Natural killer cell (primary cell): ENCODE measurements around the gene CDK14. TPM values are rescaled to one million over a fixed set of nuclear protein-coding genes. Genes with fewer than 3 reads are reported as not detected.

Source experiments
- ATAC-seq, 3 donors: fragments of 150-1000 bp in 2 of 3; fragments of 200-7000 bp in 1 of 3; cut with Tn5 transposase; 1 replicate in 1 of 3; 2 replicates in 2 of 3; pipeline ENCODE4 v1.10.0; 2021; ENCODE audit warnings: mild to moderate bottlenecking in 2 of 3, moderate library complexity in 2 of 3
- DNase-seq, 2 donors: peaks; one replicate each; pipeline versions ENCODE4 v3.0.0 to v3.0.0-alpha.2; 2013 to 2021; ENCODE audit warnings: mixed read lengths in 1 of 2
- H3K27ac ChIP-seq: one replicate; pipeline ENCODE4 v1.5.1; 2013; ENCODE audit warnings: mild to moderate bottlenecking, low read length
- H3K27me3 ChIP-seq: one replicate; pipeline ENCODE4 v1.6.1; 2013; ENCODE audit warnings: low read length; ENCODE audit not compliant: control insufficient read depth, insufficient read depth
- H3K36me3 ChIP-seq: one replicate; pipeline ENCODE4 v1.6.1; 2013; ENCODE audit warnings: low read length; ENCODE audit not compliant: control insufficient read depth, insufficient read depth
- H3K4me1 ChIP-seq: one replicate; pipeline ENCODE4 v1.6.1; 2013; ENCODE audit warnings: low read length; ENCODE audit not compliant: control insufficient read depth, insufficient read depth
- H3K4me3 ChIP-seq: one replicate; pipeline ENCODE4 v1.5.1; 2013; ENCODE audit warnings: low read length
- H3K9me3 ChIP-seq: one replicate; pipeline ENCODE4 v1.6.1; 2013; ENCODE audit warnings: low read length; ENCODE audit not compliant: control insufficient read depth, insufficient read depth
- H3K27ac Mint-ChIP-seq, 2 donors: one replicate each; pipeline ENCODE4 v1.8.0; 2022; ENCODE audit warnings: mild to moderate bottlenecking in 2 of 2, mixed read lengths in 2 of 2, moderate library complexity in 1 of 2
- H3K27me3 Mint-ChIP-seq, 2 donors: one replicate each; pipeline ENCODE4 v1.8.0; 2022; ENCODE audit warnings: low read depth in 2 of 2, mixed read lengths in 2 of 2
- H3K36me3 Mint-ChIP-seq: one replicate; pipeline ENCODE4 v1.8.0; 2022; ENCODE audit warnings: mixed read lengths
- H3K4me1 Mint-ChIP-seq, 2 donors: one replicate each; pipeline ENCODE4 v1.8.0; 2022; ENCODE audit warnings: mixed read lengths in 2 of 2
- H3K4me3 Mint-ChIP-seq: one replicate; pipeline ENCODE4 v1.8.0; 2022; ENCODE audit warnings: mild to moderate bottlenecking, moderate library complexity, mixed read lengths
- H3K9me3 Mint-ChIP-seq, 2 donors: one replicate each; pipeline ENCODE4 v1.8.0; 2022; ENCODE audit warnings: mixed read lengths in 2 of 2
- WGBS: methylation state at CpG from one replicate; pipeline ENCODE4 v1.1.7; 2013; ENCODE audit warnings: missing lambda C conversion rate; ENCODE audit not compliant: insufficient coverage; 5-methylcytosine and 5-hydroxymethylcytosine counted together
- intact Hi-C: fragments of 100-400 bp; cut with micrococcal nuclease; formaldehyde crosslinking; loops from one replicate; pipeline ENCODE4 v1.14.2; 2022
- total RNA-seq, 4 donors: library from RNA; stranded (reverse); fragments of 120-200 nt in 1 of 4; gene quantifications; one replicate each; pipeline versions ENCODE4 v1.2.3 to v1.2.4, GENCODE V29; 2013 to 2022
- TF ChIP-seq, protein P1 (sequence below): fragments of 200-600 bp; IDR thresholded peaks from one replicate; pipeline ENCODE4 v1.8.0; 2022; ENCODE audit warnings: antibody characterized with exemption

The CDK14 gene
- total RNA-seq, 3 donors from 2014 or later (not counting 1 experiment from before 2014, with no cell fraction given) = 1.2 to 12.5 (median 1.9) TPM

- ATAC-seq (no peak), DNase-seq (no peak)
- Mint-ChIP-seq H3K27ac (no peak overlapping the region), H3K9me3 (peaks cover 11 to 15% of the 10 kb centered on the region in 2 donors), H3K27me3 (no peaks in the 10 kb centered on the region), H3K4me3 (no peak overlapping the region), H3K36me3 (no peaks in the 10 kb centered on the region), H3K4me1 (no peaks in the 10 kb centered on the region)
- TF ChIP-seq, protein P1, sequence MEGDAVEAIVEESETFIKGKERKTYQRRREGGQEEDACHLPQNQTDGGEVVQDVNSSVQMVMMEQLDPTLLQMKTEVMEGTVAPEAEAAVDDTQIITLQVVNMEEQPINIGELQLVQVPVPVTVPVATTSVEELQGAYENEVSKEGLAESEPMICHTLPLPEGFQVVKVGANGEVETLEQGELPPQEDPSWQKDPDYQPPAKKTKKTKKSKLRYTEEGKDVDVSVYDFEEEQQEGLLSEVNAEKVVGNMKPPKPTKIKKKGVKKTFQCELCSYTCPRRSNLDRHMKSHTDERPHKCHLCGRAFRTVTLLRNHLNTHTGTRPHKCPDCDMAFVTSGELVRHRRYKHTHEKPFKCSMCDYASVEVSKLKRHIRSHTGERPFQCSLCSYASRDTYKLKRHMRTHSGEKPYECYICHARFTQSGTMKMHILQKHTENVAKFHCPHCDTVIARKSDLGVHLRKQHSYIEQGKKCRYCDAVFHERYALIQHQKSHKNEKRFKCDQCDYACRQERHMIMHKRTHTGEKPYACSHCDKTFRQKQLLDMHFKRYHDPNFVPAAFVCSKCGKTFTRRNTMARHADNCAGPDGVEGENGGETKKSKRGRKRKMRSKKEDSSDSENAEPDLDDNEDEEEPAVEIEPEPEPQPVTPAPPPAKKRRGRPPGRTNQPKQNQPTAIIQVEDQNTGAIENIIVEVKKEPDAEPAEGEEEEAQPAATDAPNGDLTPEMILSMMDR = no peak
- H3K4me1 ChIP-seq = no peaks in the 10 kb centered on the region
- H3K9me3 ChIP-seq = peaks cover 10% of the 10 kb centered on the region
- H3K27ac ChIP-seq = no peak overlapping the region
- H3K4me3 ChIP-seq = no peak overlapping the region
- no peaks in the 10 kb centered on the region for H3K36me3 ChIP-seq
- WGBS = 100% methylated on average over 1 of the region's 2 CpGs
- intact Hi-C loops = no loop called here
- H3K27me3 ChIP-seq = no peaks in the 10 kb centered on the region
Observed at GRCh38 chr7:90736316-90736715, 140.2 kb downstream of the CDK14 start.

DNA sequence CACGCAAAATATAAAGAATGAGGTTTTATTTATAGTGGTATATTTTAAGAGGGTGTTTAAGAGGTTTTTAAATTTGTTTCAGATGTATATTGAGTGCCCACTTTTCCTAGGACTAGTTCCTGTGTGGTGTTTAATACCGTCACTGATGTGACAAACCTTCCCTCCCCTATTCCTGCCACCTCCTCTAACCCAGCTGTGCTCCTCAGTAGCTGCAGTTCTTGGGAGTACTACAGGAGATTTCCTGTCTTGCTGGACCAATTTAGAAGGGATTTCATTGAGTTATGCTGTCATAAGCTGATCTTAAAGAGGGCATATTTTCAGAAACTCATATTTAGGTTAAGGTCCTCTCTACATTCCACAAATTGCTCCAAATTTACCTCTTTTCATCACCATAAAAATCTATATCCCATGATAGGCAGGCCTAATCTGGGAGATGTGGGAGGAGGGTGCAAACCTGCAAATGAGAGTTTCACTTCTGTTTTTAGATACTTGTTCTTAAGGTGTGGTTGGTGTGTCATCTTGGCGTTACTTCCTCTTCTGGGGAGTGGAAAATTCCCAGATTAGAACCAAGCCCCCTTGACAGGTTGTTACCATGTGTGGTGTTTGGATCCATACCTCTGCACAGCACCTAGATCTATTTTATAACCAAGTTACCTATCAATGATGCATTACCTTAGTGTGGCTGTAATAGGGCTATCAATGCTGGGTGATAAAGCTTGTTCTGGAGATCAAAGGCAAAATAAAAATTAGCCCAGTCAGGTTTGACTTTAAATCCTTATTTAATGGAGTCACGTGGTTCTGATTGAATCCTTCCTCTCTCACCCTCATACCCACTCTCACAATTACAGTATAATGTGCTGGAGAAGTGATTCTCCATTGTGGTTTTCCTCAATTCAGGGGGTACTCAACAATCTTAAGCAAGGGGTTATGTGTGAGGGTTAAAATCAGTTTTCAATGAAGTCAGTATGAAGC, 141.1 kb downstream of the CDK14 start:
- DNase-seq (peak in 1 of 2 donors; percentile 3), ATAC-seq (no peak)
- Mint-ChIP-seq H3K27ac (no peak overlapping the region), H3K27me3 (no peaks in the 10 kb centered on the region), H3K4me3 (no peak overlapping the region), H3K36me3 (no peaks in the 10 kb centered on the region), H3K4me1 (no peaks in the 10 kb centered on the region), H3K9me3 (peaks cover 11 to 15% of the 10 kb centered on the region in 2 donors)
- Histone ChIP-seq H3K27ac (peak overlapping the region; percentile 56), H3K27me3 (no peaks in the 10 kb centered on the region), H3K4me3 (no peak overlapping the region), H3K4me1 (no peaks in the 10 kb centered on the region), H3K9me3 (peaks cover 10% of the 10 kb centered on the region), H3K36me3 (no peaks in the 10 kb centered on the region)
- intact Hi-C loops = no loop called here
- WGBS = 33% methylated on average over 3 of the region's 4 CpGs
- TF ChIP-seq, protein P1 = no peak

DNA sequence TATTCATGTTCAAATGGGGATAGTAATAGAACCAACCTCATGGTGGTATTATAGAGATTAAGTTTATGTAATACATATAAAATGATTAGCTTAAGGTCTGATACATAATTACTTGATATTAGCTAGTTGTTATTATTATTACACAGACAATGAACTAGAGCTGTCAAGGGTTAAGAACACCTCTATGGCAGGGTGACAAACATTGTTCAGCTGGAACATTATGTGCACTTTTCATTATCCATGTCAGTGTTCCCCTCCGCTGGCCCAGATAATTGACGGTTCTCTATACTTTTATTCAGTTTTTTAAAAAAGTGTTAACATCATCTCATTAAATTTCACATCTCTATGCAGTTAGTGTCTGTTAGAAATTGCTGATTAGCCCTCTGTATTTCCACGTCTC, 142.1 kb downstream of the CDK14 start:
- intact Hi-C loops = no loop called here
- H3K4me1 ChIP-seq = no peaks in the 10 kb centered on the region
- peaks cover 6 to 8% of the 10 kb centered on the region in 2 donors for H3K9me3 Mint-ChIP-seq
- no peaks in the 10 kb centered on the region for H3K27me3 ChIP-seq
- H3K4me3 Mint-ChIP-seq = no peak overlapping the region
- WGBS = no CpG with 5 or more reads among the region's 3 CpGs
- no peaks in the 10 kb centered on the region for H3K27me3 Mint-ChIP-seq
- H3K36me3 Mint-ChIP-seq = no peaks in the 10 kb centered on the region
- DNase-seq (no peak), ATAC-seq (no peak)
- H3K4me1 Mint-ChIP-seq = no peaks in the 10 kb centered on the region
- no peak overlapping the region for H3K27ac ChIP-seq
- TF ChIP-seq, protein P1 = no peak
- H3K9me3 ChIP-seq = peaks cover 10% of the 10 kb centered on the region
- no peaks in the 10 kb centered on the region for H3K36me3 ChIP-seq
- no peak overlapping the region for H3K27ac Mint-ChIP-seq
- H3K4me3 ChIP-seq = no peak overlapping the region
